Stimulated activated CD8-positive, alpha-beta memory T cell treated with anti-CD3 and anti-CD28 coated beads, Interleukin-4, amount 100 ng/mL, for 4 hours (primary cell): ENCODE data around the gene SPATA2.
"Not testable (repeated sequence)": the region's sequence is repeated elsewhere in the genome, so short reads cannot be mapped to it uniquely, and the experiment has no call there.

Source experiments
- DNase-seq, 2 donors: peaks; one replicate each; pipeline ENCODE4 v3.0.0-alpha.2; 2020; ENCODE audit warnings: low read depth in 2 of 2, low spot score in 1 of 2

The SPATA2 gene

GRCh38 chr20:49885558-49886332 is 29.6 kb downstream of the SPATA2 start:
- DNase-seq, result no peak

GRCh38 chr20:49883246-49883802 is 32.0 kb downstream of the SPATA2 start:
- no peak for DNase-seq

GRCh38 chr20:49882171-49882970 is 33.0 kb downstream of the SPATA2 start:
- DNase-seq, result no peak

GRCh38 chr20:49880724-49881445 is 34.4 kb downstream of the SPATA2 start:
- no peak for DNase-seq

GRCh38 chr20:49880177-49880576 is 35.2 kb downstream of the SPATA2 start:
- no peak for DNase-seq

- no peak for DNase-seq
Measured at GRCh38 chr20:49878977-49879376, 36.4 kb downstream of the SPATA2 start.

GRCh38 chr20:49877386-49877921 is 37.9 kb downstream of the SPATA2 start:
- DNase-seq, result no peak

- DNase-seq, result no peak
Measured at GRCh38 chr20:49874696-49875095, 40.6 kb downstream of the SPATA2 start.

- no peak for DNase-seq
Measured at GRCh38 chr20:49872056-49872455, 43.3 kb downstream of the SPATA2 start.

- DNase-seq, result no peak
Measured at GRCh38 chr20:49871391-49871948, 43.9 kb downstream of the SPATA2 start.

GRCh38 chr20:49870261-49870660 is 45.1 kb downstream of the SPATA2 start:
- DNase-seq, result no peak

GRCh38 chr20:49868964-49869363 is 46.4 kb downstream of the SPATA2 start:
- no peak for DNase-seq

GRCh38 chr20:49868538-49868937 is 46.8 kb downstream of the SPATA2 start:
- no peak for DNase-seq

GRCh38 chr20:49867453-49868215 is 47.7 kb downstream of the SPATA2 start:
- no peak for DNase-seq

- DNase-seq, result no peak
Measured at GRCh38 chr20:49866051-49866450, 49.3 kb downstream of the SPATA2 start.

GRCh38 chr20:49865559-49865958 is 49.8 kb downstream of the SPATA2 start:
- no peak for DNase-seq

GRCh38 chr20:49863666-49864065 is 51.7 kb downstream of the SPATA2 start:
- DNase-seq, result no peak

GRCh38 chr20:49862607-49863200 is 52.6 kb downstream of the SPATA2 start:
- DNase-seq, result no peak

- DNase-seq, result not testable (repeated sequence)
Measured at GRCh38 chr20:49861232-49861631, 54.1 kb downstream of the SPATA2 start.

GRCh38 chr20:49859807-49860206 is 55.5 kb downstream of the SPATA2 start:
- DNase-seq, result no peak
